ENCODE measurements around the gene RPP25L. TPM values are rescaled to one million over a fixed set of nuclear protein-coding genes. Genes with fewer than 3 reads are reported as not detected.

RPP25L gene
- total RNA-seq, 1 donor from 2014 or later, result 30.5 TPM

DNA sequence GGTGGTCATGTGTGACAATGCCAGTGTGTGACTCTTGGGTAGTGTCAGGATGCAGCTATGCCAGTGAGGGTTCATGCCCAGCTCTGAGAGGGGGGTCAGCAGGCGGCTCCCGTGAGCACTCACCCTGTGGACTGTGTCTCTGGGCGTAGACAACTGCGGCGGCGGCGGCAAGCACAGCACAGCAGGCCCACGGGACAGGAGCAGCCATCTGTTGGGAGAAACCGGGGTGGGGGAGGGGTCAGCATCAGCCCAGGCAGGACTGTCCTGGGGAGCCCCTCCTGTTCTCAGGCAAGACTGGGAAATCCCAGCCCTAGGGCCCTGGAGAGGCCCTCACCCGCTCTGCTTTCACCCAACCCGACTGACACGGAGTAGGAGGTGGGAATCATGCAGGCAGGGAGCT, 43.1 kb downstream of the RPP25L start:
- H3K4me3 Mint-ChIP-seq (ENCODE audit: low read depth), result no peak overlapping the region
- H3K4me1 Mint-ChIP-seq (ENCODE audit: low read depth), result peaks cover 1% of the 10 kb centered on the region
- peaks cover 72% of the 10 kb centered on the region for H3K27me3 Mint-ChIP-seq

DNA sequence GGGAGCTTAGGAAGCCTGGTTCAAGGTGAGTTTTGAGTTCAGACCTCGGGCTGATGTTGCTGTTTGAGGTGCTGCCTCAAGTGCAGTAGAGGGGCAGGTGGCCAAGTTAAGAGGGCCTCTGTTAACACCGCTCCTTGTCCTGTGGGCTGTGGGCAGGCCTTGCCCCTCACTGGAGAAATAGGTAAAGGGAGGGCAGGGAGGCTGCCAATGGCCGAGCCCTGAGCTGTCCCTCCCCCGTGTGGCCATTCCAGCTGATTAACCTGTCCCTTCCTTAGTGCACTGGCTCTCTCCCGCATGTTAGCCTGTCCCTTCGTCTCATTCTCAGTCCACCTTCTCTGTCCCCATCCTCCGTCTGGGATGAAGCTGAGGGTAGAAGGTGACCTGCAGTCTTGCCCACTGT, 43.8 kb downstream of the RPP25L start:
- no peaks in the 10 kb centered on the region for H3K9me3 Mint-ChIP-seq (ENCODE audit: low read depth)
- peaks cover 72% of the 10 kb centered on the region for H3K27me3 Mint-ChIP-seq
- H3K27ac Mint-ChIP-seq, result no peak overlapping the region
- H3K4me1 Mint-ChIP-seq (ENCODE audit: low read depth), result no peaks in the 10 kb centered on the region
- DNase-seq (ENCODE audit: low spot score, unreplicated experiment), result no peak
- TF ChIP-seq, protein P1, sequence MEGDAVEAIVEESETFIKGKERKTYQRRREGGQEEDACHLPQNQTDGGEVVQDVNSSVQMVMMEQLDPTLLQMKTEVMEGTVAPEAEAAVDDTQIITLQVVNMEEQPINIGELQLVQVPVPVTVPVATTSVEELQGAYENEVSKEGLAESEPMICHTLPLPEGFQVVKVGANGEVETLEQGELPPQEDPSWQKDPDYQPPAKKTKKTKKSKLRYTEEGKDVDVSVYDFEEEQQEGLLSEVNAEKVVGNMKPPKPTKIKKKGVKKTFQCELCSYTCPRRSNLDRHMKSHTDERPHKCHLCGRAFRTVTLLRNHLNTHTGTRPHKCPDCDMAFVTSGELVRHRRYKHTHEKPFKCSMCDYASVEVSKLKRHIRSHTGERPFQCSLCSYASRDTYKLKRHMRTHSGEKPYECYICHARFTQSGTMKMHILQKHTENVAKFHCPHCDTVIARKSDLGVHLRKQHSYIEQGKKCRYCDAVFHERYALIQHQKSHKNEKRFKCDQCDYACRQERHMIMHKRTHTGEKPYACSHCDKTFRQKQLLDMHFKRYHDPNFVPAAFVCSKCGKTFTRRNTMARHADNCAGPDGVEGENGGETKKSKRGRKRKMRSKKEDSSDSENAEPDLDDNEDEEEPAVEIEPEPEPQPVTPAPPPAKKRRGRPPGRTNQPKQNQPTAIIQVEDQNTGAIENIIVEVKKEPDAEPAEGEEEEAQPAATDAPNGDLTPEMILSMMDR (IDR thresholded peaks at IDR 0.05; ENCODE audit: unreplicated experiment), result no peak
- H3K36me3 Mint-ChIP-seq (ENCODE audit: insufficient read depth), result no peaks in the 10 kb centered on the region
- H3K4me3 Mint-ChIP-seq (ENCODE audit: low read depth), result no peak overlapping the region

More for the DNA sequence above, 43.1 kb downstream of the RPP25L start:
- Mint-ChIP-seq H3K36me3 (ENCODE audit: insufficient read depth) (no peaks in the 10 kb centered on the region), H3K27ac (no peak overlapping the region), H3K9me3 (ENCODE audit: low read depth) (no peaks in the 10 kb centered on the region)
- DNase-seq (ENCODE audit: low spot score, unreplicated experiment), result no peak
- TF ChIP-seq, protein P1 (IDR thresholded peaks at IDR 0.05; ENCODE audit: unreplicated experiment), result no peak

DNA sequence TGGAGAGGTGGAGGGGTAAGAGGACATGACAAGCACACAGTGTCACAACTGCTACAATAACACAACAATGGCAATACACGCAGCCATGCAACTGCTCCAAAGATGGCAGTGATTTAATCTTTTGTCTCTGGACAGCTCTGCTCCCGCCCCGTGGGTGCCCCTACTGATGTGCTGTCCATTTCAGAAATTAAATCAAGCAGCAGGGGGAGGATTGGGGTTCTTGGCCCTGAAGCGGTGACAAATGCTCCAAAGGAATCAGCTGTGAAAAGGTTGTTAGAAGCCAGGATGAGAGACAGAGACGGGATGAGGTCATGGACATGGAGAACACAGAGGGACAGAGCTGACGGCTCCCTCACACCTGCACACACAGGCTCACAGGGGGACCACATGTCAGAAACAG, 44.9 kb downstream of the RPP25L start:
- Mint-ChIP-seq H3K27me3 (peaks cover 69% of the 10 kb centered on the region), H3K4me3 (ENCODE audit: low read depth) (no peak overlapping the region), H3K36me3 (ENCODE audit: insufficient read depth) (no peaks in the 10 kb centered on the region), H3K9me3 (ENCODE audit: low read depth) (peaks cover 2% of the 10 kb centered on the region), H3K27ac (no peak overlapping the region), H3K4me1 (ENCODE audit: low read depth) (no peaks in the 10 kb centered on the region)
- no peak for DNase-seq (ENCODE audit: low spot score, unreplicated experiment)
- TF ChIP-seq, protein P1 (IDR thresholded peaks at IDR 0.05; ENCODE audit: unreplicated experiment), result no peak

DNA sequence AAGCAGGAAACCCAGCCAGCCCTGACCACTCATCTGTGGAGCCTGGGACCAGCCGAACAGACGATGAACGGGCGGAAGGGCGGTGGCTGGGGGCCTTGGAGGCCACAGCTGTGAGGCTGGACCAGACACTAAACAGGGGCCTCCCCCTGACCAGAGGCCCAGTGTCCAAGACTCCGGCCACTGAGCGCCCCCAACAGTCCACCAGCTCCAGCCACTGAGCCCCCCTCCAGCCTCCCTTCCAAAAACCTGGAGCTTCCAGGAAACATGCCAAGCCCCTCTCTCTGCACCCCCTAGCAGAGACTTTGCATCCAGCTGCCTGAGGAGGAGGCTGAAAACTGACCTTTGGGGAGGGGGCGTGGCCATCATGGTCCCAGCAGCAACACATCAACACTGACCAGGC, 45.6 kb downstream of the RPP25L start:
- DNase-seq (ENCODE audit: low spot score, unreplicated experiment), result no peak
- H3K4me3 Mint-ChIP-seq (ENCODE audit: low read depth), result no peak overlapping the region
- H3K9me3 Mint-ChIP-seq (ENCODE audit: low read depth), result peaks cover 2% of the 10 kb centered on the region
- TF ChIP-seq, protein P1 (IDR thresholded peaks at IDR 0.05; ENCODE audit: unreplicated experiment), result no peak
- no peaks in the 10 kb centered on the region for H3K36me3 Mint-ChIP-seq (ENCODE audit: insufficient read depth)
- no peak overlapping the region for H3K27ac Mint-ChIP-seq
- no peaks in the 10 kb centered on the region for H3K4me1 Mint-ChIP-seq (ENCODE audit: low read depth)
- peaks cover 65% of the 10 kb centered on the region for H3K27me3 Mint-ChIP-seq

DNA sequence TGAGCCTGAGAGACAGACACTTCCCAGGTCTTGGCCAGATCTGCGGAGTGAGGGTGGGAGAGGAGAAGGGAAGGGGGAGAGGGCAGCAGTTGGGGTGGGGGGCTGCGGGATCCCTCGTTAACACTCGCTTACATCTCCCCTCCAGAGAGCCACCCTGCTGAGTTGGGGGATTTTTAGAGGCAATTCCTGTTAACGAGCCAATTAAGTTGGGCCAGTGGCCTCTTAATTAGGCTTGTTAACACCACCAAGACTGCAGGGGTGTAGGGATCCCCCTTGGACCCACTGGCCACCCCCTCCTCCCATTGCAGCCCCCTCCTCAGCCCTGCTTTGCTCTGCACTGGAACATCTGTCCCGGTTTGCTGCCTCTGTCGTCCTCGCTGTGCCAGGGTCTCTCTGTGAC, 46.0 kb downstream of the RPP25L start:
- H3K27ac Mint-ChIP-seq, result no peak overlapping the region
- peaks cover 2% of the 10 kb centered on the region for H3K9me3 Mint-ChIP-seq (ENCODE audit: low read depth)
- no peaks in the 10 kb centered on the region for H3K4me1 Mint-ChIP-seq (ENCODE audit: low read depth)
- no peak for DNase-seq (ENCODE audit: low spot score, unreplicated experiment)
- H3K36me3 Mint-ChIP-seq (ENCODE audit: insufficient read depth), result no peaks in the 10 kb centered on the region
- no peak overlapping the region for H3K4me3 Mint-ChIP-seq (ENCODE audit: low read depth)
- H3K27me3 Mint-ChIP-seq, result peaks cover 64% of the 10 kb centered on the region
- TF ChIP-seq, protein P1 (IDR thresholded peaks at IDR 0.05; ENCODE audit: unreplicated experiment), result no peak

Measured in progenitor cell of endocrine pancreas (in vitro differentiated cells).